ENCODE measurements around the gene ARHGAP36.

The ARHGAP36 gene

DNA sequence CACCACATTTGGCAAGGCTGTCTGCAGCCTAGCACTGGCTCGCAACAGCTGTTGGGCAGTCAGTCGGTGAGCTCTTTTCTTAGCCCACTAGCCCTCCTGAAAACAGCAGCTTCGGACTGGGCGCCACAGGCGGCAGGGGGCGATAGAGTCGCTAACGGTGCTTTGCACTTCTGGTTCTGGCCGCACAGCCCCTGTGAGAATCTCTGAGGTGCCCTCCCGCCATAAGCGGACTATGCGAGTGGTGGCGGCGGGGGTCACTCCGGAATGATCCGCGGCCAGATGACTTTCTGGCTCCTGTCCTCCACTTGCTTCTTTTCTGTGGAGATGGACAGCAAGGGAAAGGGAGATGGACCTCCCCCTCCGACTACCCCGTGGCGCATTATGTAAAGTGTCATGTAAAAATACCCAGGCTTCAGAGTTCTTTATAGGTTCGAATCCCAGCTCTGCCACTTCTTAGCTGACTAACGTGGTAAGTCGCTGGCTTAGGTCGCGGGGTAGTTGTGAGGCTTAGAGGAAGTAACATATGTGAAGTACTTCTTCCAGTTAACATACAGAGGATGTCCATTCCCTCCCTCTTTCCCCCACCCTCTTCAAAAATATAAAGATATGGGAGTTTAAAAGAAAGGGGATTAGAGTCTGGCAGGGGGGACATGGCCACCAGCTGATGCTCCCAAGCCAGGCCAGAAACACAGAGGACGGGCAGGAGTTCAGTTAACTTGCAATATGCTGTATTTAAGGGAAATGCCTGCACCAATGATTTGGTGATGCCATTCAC, 11.0 kb downstream of the ARHGAP36 start:
- in situ Hi-C loops (cut with MboI; ENCODE audit: low sequenced_read_pairs): no loop called here

DNA sequence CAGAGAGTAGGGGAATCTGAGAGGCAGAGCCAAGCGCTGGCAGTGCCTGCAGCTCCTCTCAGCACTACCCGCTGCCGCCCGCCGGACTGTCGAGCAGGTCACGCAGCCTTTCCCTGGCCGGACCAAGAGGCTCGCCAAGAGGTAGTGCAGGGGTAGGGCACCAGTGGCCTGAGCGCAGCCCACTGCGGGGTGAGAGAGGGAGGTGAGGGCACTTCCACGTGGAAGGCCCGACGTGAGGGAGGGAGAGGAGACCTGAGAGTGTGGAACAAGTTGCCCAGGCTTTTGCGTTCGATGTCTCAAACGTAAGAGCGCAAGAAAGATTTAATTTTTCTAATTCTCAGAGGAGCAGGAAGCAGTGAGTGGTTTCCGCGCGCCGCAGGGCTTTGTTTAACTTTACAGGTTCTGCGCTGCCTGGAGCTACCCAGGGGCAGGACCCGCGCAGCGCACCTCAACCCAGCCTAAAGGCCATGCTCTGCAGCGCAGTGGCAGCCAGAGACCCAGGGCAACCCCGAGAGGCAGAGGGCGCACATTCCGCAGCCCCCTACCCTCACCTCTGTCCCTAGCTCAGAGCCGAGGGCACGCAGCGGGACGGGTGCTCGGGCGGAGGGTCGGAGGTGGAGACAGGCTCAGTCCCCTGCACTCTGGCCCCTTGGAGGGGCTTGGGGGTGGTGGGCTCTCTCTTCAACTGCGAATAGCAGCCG, 14.9 kb downstream of the ARHGAP36 start:
- in situ Hi-C loops (cut with MboI; ENCODE audit: low sequenced_read_pairs): no loop called here

- in situ Hi-C loops (cut with MboI; ENCODE audit: low sequenced_read_pairs): no loop called here
Measured at GRCh38 chrX:131073607-131074006, 15.5 kb downstream of the ARHGAP36 start.

DNA sequence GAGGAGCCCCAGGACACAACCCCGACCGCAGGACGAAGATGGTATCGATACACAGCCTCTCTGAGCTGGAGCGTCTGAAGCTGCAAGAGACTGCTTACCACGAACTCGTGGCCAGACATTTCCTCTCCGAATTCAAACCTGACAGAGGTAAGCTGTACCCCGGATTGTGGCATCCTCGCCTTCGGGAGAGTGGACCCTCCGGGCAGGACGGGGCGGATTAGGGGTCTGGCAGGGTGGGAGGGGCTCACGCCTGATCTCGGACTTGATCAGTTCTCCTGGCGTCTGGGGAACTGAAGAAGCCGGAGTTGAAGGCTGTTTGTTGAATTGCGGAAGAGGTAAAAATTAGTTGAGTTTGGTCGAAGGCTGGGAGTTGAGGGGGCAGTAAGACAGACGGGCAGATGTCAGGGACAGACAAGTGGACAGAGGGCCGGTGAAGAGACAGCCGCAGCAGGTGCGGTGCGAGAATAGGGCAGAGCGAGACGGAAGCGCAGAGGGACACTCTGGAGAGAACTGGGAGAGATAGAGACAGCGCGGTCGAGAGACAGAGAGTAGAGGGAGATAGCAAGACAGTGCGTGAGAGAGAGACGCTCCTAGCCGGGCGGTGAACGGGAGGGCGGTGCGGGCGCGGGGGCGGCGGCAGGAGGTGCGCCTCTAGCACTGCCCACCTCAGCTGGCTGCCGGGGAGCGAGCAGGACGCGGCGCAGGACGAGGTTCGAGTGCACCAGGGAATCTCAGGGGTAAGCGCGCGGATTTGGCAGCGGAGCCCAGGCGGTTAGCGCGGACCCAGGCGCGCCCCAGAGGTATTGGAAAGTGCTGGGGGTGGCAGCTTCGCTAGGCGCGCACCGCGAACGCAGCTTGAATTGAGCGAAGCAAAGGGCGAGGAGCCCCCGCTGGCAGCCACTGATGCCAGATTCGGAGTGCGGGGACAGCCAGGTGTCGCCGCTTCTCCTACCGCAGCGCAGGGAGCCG, 23.9 kb downstream of the ARHGAP36 start:
- in situ Hi-C loops (cut with MboI; ENCODE audit: low sequenced_read_pairs): no loop called here

DNA sequence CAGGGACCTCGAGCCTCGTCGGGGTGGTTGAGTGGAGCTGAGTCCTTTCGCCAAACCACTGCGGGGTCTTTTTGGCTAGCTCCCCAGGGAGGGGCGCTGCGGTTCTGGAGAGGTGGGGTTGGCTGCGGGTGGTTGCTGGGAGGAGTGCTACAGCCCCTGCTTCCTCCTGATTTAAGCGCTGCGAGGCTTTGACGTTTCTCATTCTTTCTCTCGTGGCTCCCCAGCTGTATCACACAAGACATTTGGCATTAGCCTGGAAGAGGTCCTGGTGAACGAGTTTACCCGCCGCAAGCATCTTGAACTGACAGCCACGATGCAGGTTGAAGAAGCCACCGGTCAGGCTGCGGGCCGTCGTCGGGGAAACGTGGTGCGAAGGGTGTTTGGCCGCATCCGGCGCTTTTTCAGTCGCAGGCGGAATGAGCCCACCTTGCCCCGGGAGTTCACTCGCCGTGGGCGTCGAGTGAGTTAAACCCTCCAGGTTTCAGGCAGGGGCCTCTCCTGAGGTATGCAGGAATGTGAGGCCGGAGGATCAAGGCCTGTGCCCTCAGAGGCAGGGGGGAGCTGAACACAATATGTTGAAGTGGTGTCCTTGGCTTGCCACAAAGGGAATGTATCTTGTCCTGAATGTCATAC, 25.5 kb downstream of the ARHGAP36 start:
- in situ Hi-C loops (cut with MboI; ENCODE audit: low sequenced_read_pairs): no loop called here

- in situ Hi-C loops (cut with MboI; ENCODE audit: low sequenced_read_pairs): no loop called here
Measured at GRCh38 chrX:131084145-131084544, 26.0 kb downstream of the ARHGAP36 start.

DNA sequence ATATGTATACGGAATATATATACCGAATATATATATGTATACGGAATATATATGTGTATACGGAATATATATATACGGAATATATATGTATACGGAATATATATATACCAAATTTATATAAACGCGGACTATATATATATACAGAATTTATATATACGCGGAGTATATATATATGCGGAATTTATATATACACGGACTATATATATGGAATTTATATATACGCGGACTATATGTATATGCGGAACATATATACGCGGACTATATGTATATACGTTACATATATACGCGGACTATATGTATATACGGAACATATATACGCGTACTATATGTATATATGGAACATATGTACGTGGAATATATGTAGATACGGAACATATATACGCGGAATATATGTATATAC, 78.6 kb downstream of the ARHGAP36 start:
- in situ Hi-C loops (cut with MboI; ENCODE audit: low sequenced_read_pairs): no loop called here

- in situ Hi-C loops (cut with MboI; ENCODE audit: low sequenced_read_pairs): no loop called here
Measured at GRCh38 chrX:131139072-131139471, 80.9 kb downstream of the ARHGAP36 start.
